Lower lobe of right lung (tissue), 2 donors: ENCODE results near the gene SELPLG. TPM values are rescaled to one million over a fixed set of nuclear protein-coding genes. Genes with fewer than 3 reads are reported as not detected.

Experiments
- ATAC-seq, 2 donors: fragments of 200-7000 bp; cut with Tn5 transposase; one replicate each; pipeline ENCODE4 v1.9.1; 2020 to 2022; ENCODE audit warnings: mild to moderate bottlenecking in 2 of 2, moderate library complexity in 2 of 2
- DNase-seq: peaks from one replicate; pipeline ENCODE4 v3.0.0-alpha.2; 2020
- H3K27ac ChIP-seq: fragments of 200-600 bp; one replicate; pipeline ENCODE4 v1.8.0; 2022
- H3K27me3 ChIP-seq: fragments of 200-600 bp; one replicate; pipeline ENCODE4 v1.8.0; 2022; ENCODE audit warnings: low read depth
- H3K36me3 ChIP-seq: fragments of 200-600 bp; one replicate; pipeline ENCODE4 v1.8.0; 2022; ENCODE audit warnings: mild to moderate bottlenecking
- H3K4me1 ChIP-seq: fragments of 200-600 bp; one replicate; pipeline ENCODE4 v1.8.0; 2022
- H3K4me3 ChIP-seq: fragments of 200-600 bp; one replicate; pipeline ENCODE4 v1.8.0; 2022; ENCODE audit warnings: mild to moderate bottlenecking
- H3K9me3 ChIP-seq: fragments of 200-600 bp; one replicate; pipeline ENCODE4 v1.8.0; 2022
- intact Hi-C: fragments of 100-400 bp; cut with DNase I; formaldehyde crosslinking; loops from one replicate; pipeline ENCODE4 v1.11.0; 2022
- total RNA-seq: library from RNA; stranded (reverse); fragmentation: NEBNext Ultra II Directional; extraction: Animal tissue kit (Norgen Biotek cat#: 25700); gene quantifications from one replicate; pipeline ENCODE4 v1.2.1, GENCODE V29; 2021
- TF ChIP-seq, protein P1 (sequence below): fragments of 200-600 bp; IDR thresholded peaks from one replicate; pipeline ENCODE4 v1.8.0; 2022; ENCODE audit warnings: antibody characterized with exemption, mild to moderate bottlenecking
- donor health status: DM: no; HTN: yes; CAD: no; lungs with severe emphysema.

The SELPLG gene
- total RNA-seq, 1 donor from 2014 or later, result 59.9 TPM

GRCh38 chr12:108653922-108654321, 20.2 kb upstream of the SELPLG start:
- H3K4me1 ChIP-seq, result peaks cover 8% of the 10 kb centered on the region
- no peaks in the 10 kb centered on the region for H3K9me3 ChIP-seq
- intact Hi-C loops, result no loop called here
- DNase-seq, result no peak
- H3K4me3 ChIP-seq, result no peak overlapping the region
- no peak for ATAC-seq
- TF ChIP-seq, protein P1, sequence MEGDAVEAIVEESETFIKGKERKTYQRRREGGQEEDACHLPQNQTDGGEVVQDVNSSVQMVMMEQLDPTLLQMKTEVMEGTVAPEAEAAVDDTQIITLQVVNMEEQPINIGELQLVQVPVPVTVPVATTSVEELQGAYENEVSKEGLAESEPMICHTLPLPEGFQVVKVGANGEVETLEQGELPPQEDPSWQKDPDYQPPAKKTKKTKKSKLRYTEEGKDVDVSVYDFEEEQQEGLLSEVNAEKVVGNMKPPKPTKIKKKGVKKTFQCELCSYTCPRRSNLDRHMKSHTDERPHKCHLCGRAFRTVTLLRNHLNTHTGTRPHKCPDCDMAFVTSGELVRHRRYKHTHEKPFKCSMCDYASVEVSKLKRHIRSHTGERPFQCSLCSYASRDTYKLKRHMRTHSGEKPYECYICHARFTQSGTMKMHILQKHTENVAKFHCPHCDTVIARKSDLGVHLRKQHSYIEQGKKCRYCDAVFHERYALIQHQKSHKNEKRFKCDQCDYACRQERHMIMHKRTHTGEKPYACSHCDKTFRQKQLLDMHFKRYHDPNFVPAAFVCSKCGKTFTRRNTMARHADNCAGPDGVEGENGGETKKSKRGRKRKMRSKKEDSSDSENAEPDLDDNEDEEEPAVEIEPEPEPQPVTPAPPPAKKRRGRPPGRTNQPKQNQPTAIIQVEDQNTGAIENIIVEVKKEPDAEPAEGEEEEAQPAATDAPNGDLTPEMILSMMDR, result no peak
- no peaks in the 10 kb centered on the region for H3K27me3 ChIP-seq
- H3K27ac ChIP-seq, result no peak overlapping the region
- peaks cover 79% of the 10 kb centered on the region for H3K36me3 ChIP-seq

DNA sequence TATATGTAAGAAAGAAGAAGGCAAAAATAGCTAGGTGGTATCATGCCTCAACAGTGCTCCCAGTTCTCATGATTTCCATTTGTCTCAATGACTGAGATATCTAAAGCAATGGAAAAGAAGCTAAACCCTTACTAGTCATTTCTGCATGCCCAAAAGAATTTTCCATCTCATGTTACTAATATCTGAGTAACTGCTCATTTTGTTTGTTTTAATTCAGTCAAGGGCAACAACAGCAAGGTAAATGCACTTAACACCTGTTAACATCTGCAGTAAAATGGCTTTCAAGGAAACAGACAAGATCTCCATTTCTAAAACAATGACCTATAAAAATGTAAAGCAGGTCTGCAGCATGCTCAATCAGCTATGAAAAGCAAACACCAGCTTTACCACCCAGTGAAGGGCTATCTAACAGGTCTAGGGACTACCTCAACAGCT, 19.4 kb upstream of the SELPLG start:
- DNase-seq, result no peak
- Histone ChIP-seq H3K4me1 (peaks cover 8% of the 10 kb centered on the region), H3K4me3 (no peak overlapping the region), H3K27ac (no peak overlapping the region), H3K9me3 (no peaks in the 10 kb centered on the region), H3K27me3 (no peaks in the 10 kb centered on the region), H3K36me3 (peaks cover 79% of the 10 kb centered on the region)
- no peak for ATAC-seq
- intact Hi-C loops, result no loop called here
- TF ChIP-seq, protein P1, result no peak

DNA sequence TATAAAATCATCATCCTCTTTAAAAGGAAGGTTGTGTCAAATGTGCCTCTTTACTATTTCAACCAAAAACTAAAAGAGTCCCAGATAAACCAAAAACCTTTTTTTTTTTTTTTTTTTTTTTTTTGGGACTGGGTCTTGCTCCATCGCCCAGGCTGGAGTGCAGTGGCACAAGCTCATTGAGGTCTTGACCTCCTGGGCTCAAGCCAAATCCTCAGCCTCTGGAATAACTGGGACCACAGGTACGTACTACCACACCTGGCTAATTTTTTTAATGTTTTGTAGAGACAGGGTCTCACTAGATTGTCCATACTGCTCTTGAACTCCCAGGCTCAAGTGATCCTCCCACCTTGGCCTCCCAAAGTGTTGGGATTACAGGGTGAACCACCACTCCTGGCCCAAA, 16.4 kb upstream of the SELPLG start:
- intact Hi-C loops, result no loop called here
- no peaks in the 10 kb centered on the region for H3K27me3 ChIP-seq
- no peak for DNase-seq
- TF ChIP-seq, protein P1, result no peak
- H3K36me3 ChIP-seq, result peaks cover 85% of the 10 kb centered on the region
- H3K4me3 ChIP-seq, result no peak overlapping the region
- no peak for ATAC-seq
- peaks cover 31% of the 10 kb centered on the region for H3K4me1 ChIP-seq
- H3K27ac ChIP-seq, result peak overlapping the region; percentile 5
- H3K9me3 ChIP-seq, result no peaks in the 10 kb centered on the region

DNA sequence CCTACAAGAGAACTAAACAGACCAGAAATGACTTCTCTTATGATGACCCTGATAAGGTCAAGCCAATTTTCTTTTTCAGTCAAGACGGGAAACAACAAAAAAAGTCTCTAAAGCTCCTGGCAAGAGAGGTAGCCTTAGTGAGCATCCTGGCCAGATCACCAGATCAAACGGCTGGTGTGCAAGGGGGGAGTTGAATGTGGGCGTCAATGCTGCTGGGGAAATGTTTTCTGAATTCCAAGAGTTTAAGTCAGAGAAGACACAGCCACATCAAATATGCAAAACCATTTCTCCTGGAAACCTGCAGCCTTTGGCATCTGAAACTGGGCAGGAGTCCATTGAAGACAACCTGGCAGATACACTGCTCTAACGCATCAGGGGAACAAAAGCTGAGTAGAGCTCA, 16.0 kb upstream of the SELPLG start:
- H3K4me3 ChIP-seq, result no peak overlapping the region
- H3K27me3 ChIP-seq, result no peaks in the 10 kb centered on the region
- peaks cover 36% of the 10 kb centered on the region for H3K4me1 ChIP-seq
- H3K27ac ChIP-seq, result peak overlapping the region; percentile 5
- H3K36me3 ChIP-seq, result peaks cover 81% of the 10 kb centered on the region
- DNase-seq (no peak), ATAC-seq (no peak)
- TF ChIP-seq, protein P1, result no peak
- intact Hi-C loops, result no loop called here
- no peaks in the 10 kb centered on the region for H3K9me3 ChIP-seq

GRCh38 chr12:108649126-108649525, 15.4 kb upstream of the SELPLG start:
- no peak for ATAC-seq
- peaks cover 76% of the 10 kb centered on the region for H3K36me3 ChIP-seq
- intact Hi-C loops, result no loop called here
- TF ChIP-seq, protein P1, result no peak
- H3K4me3 ChIP-seq, result no peak overlapping the region
- no peak for DNase-seq
- H3K9me3 ChIP-seq, result no peaks in the 10 kb centered on the region
- H3K27me3 ChIP-seq, result no peaks in the 10 kb centered on the region
- no peak overlapping the region for H3K27ac ChIP-seq
- peaks cover 41% of the 10 kb centered on the region for H3K4me1 ChIP-seq

DNA sequence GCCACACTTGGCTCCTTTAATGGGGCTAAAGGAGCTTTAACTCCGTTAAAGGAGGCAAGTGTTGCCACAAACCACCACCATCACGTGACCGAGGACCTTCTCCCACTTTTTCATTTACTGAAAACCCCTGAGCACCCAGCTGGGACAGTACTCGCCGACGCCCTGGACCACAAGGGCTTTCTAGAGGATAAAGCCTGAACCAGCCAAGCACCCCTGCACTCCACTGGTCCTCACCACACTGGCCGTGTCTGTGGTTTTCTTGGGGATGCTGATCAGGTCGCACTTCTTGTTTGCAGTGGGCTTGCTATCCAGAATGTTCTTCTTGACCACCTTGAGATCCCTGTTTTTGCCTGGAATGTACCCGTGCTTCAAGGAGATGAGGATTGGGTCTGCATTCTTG, 14.7 kb upstream of the SELPLG start:
- ATAC-seq (no peak), DNase-seq (no peak)
- Histone ChIP-seq H3K36me3 (peaks cover 68% of the 10 kb centered on the region), H3K27ac (peak overlapping the region; percentile 66), H3K4me1 (peaks cover 49% of the 10 kb centered on the region), H3K9me3 (no peaks in the 10 kb centered on the region), H3K4me3 (no peak overlapping the region), H3K27me3 (no peaks in the 10 kb centered on the region)
- TF ChIP-seq, protein P1, result no peak
- intact Hi-C loops, result no loop called here
